Superior temporal gyrus (tissue), 1 donor: Measurements from ENCODE around the gene CNOT8.

ENCODE experiments used
- DNase-seq: peaks from one replicate; pipeline ENCODE4 v3.0.0-alpha.2; 2016; ENCODE audit errors: extremely low spot score

CNOT8 gene

DNA sequence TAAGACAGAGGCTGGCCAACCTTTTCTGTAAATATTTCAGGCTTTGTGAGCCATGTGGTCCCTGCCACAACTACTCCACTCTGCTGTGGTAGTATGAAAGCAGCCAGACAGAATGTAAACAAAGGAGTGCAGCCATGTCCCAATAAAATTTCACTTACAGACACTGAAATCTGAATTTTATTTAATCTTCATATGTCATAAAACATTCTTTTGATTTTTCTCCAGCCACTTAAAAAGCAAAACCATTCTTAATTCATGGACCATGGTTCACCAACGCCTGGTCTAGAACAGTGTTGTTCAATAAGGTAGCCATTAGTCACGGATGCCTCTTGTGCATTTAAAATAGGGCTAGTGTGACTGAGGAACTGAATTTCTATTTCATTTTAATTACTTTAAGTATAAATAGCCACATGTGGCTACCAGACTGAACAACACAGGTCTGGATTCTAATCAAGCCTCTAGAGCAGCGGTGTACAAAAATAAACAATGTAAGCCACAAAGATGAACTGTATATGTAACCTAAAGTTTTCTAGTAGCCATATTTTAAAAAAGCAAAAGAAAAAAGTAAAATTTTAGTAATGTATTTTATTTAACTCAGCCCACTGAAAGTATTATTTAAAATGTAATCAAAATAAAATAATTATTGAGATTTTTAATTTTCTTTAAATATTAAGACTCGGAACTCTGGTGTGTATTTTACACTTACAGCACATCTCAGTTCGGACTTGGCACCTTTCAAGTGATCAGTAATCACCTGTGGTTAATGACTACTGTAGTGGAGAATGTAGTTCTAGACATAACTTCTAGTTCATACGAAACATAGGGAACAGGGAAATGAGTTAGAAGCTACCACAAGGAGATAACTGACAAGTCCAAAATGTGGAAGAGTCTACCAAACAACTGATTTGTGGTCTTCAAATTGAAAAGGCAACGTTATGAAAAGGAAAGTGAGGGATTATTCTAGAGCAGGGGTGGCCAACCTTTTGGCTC, 65.3 kb downstream of the CNOT8 start:
- no peak for DNase-seq
